HepG2 (cell line): ENCODE results near the gene CLCN2. TPM values are rescaled to one million over a fixed set of nuclear protein-coding genes. Genes with fewer than 3 reads are reported as not detected.

ENCODE experiments used
- ATAC-seq: fragments of 200-7000 bp; cut with Tn5 transposase; 3 replicates; pipeline ENCODE4 v1.9.1; 2020; ENCODE audit warnings: mild to moderate bottlenecking, moderate library complexity
- BruUV-seq: library from RNA; stranded (reverse); fragments of 400-500 nt; replicated peaks from 2 replicates; lab custom pipeline; 2021; lab: Mats Ljungman, UMichigan
- CTCF ChIA-PET: fragments of 300-600 bp; formaldehyde crosslinking; extraction: SDS; loops from one replicate; lab custom pipeline; 2021; ENCODE audit warnings: low total read pairs, inconsistent platforms, low intra/inter-chr PET ratio; lab: Yijun Ruan, JAX
- POLR2A ChIA-PET: fragments of 350-600 bp; sonication (Branson Sonifier 250); formaldehyde crosslinking; loops from one replicate; lab custom pipeline; 2020; ENCODE audit warnings: antibody characterized with exemption, inconsistent platforms; lab: Yijun Ruan, JAX
- DNase-seq: peaks from one replicate; pipeline ENCODE4 v3.0.0-alpha.2; 2015; ENCODE audit warnings: low spot score
- FAIRE-seq: peaks from 3 replicates; lab custom pipeline; 2011; peaks lifted over from hg19 to GRCh38; lab: Jason Lieb, UNC
- H2AFZ ChIP-seq: one replicate; pipeline ENCODE4 v1.6.1; 2011; ENCODE audit warnings: low read length, inconsistent platforms
- H3K27ac ChIP-seq: fragments of 300-600 bp; 3 replicates; pipeline ENCODE4 v1.8.0; 2011; ENCODE audit warnings: mixed run types, mild to moderate bottlenecking, mixed read lengths, low read length, inconsistent platforms; ENCODE audit not compliant: insufficient read depth; ENCODE audit errors: extremely low read length
- H3K27me3 ChIP-seq, 2 experiments: fragments of 200-600 bp in 1 of 2; 2 replicates in 1 of 2; 3 replicates in 1 of 2; pipeline versions ENCODE4 v1.6.0 to v1.8.0; 2011; ENCODE audit warnings: low read length in 2 of 2, mild to moderate bottlenecking in 2 of 2, moderate library complexity in 2 of 2, inconsistent platforms in 1 of 2; ENCODE audit not compliant: insufficient read depth in 2 of 2, control insufficient read depth in 1 of 2
- H3K36me3 ChIP-seq, 2 experiments: fragments of 200-600 bp in 1 of 2; replicated peaks in 1 of 2; 2 replicates in 1 of 2; 3 replicates in 1 of 2; pipeline versions ENCODE4 v1.5.1 to v1.8.0; 2011; ENCODE audit warnings: low read length in 2 of 2, inconsistent platforms in 1 of 2; ENCODE audit not compliant: insufficient read depth in 2 of 2, control insufficient read depth in 1 of 2
- H3K4me1 ChIP-seq: 2 replicates; pipeline ENCODE4 v1.5.1; 2012; ENCODE audit warnings: low read length, inconsistent platforms; ENCODE audit not compliant: insufficient read depth
- H3K4me2 ChIP-seq: 2 replicates; pipeline ENCODE4 v1.6.0; 2011; ENCODE audit warnings: low read depth, low read length, inconsistent platforms
- H3K4me3 ChIP-seq, 3 experiments: fragments of 200-600 bp in 1 of 3; sonication (generic), shearing (Covaris generic) in 1 of 3; replicated peaks in 1 of 3; 2 replicates each; pipeline ENCODE4 v1.5.1; 2011 to 2016; ENCODE audit warnings: low read length in 3 of 3, inconsistent platforms in 2 of 3, low read depth in 2 of 3, mild to moderate bottlenecking in 2 of 3, control low read depth in 1 of 3, mixed read lengths in 1 of 3; ENCODE audit not compliant: insufficient read depth in 1 of 3
- H3K79me2 ChIP-seq: one replicate; pipeline ENCODE4 v1.6.1; 2011; ENCODE audit warnings: low read length, inconsistent platforms; ENCODE audit not compliant: insufficient read depth
- H3K9ac ChIP-seq: 2 replicates; pipeline ENCODE4 v1.6.0; 2011; ENCODE audit warnings: mild to moderate bottlenecking, low read depth, low read length, inconsistent platforms; ENCODE audit not compliant: insufficient read depth
- H3K9me3 ChIP-seq: 2 replicates; pipeline ENCODE4 v1.5.1; 2012; ENCODE audit warnings: mild to moderate bottlenecking, low read length
- H4K20me1 ChIP-seq: 2 replicates; pipeline ENCODE4 v1.6.0; 2011; ENCODE audit warnings: inconsistent platforms, mild to moderate bottlenecking, low read length, moderate library complexity; ENCODE audit not compliant: insufficient read depth
- ARID3A ChIP-seq: IDR thresholded peaks from 2 replicates; pipeline ENCODE4 v1.6.1; 2012; ENCODE audit warnings: low read depth, low read length, improper control_type of control experiment
- BCL6 ChIP-seq: IDR thresholded peaks from 2 replicates; pipeline ENCODE4 v1.6.1; 2016; ENCODE audit warnings: missing genetic modification reagents, missing compliant biosample characterization
- MEF2D ChIP-seq: sonication (generic); formaldehyde crosslinking; IDR thresholded peaks from 2 replicates; pipeline ENCODE4 v1.5.1; 2020; ENCODE audit warnings: mild to moderate bottlenecking, missing genetic modification reagents
- ZBTB46 ChIP-seq: sonication (generic); formaldehyde crosslinking; IDR thresholded peaks from 2 replicates; pipeline ENCODE4 v1.4.0; 2020; ENCODE audit warnings: mild to moderate bottlenecking, missing genetic modification reagents, borderline replicate concordance
- ZNF407 ChIP-seq: sonication (generic); formaldehyde crosslinking; IDR thresholded peaks from one replicate; pipeline ENCODE4 v1.5.1; 2020; ENCODE audit warnings: mild to moderate bottlenecking, missing genetic modification reagents; ENCODE audit errors: not compliant biosample characterization
- ZNF678 ChIP-seq: sonication (generic); formaldehyde crosslinking; IDR thresholded peaks from 2 replicates; pipeline ENCODE4 v1.4.0; 2020; ENCODE audit warnings: mild to moderate bottlenecking, missing genetic modification reagents
- ZNF740 ChIP-seq: sonication (generic); formaldehyde crosslinking; IDR thresholded peaks from 2 replicates; pipeline ENCODE4 v1.4.0; 2020; ENCODE audit warnings: missing genetic modification reagents
- ZNF788 ChIP-seq: sonication (generic); formaldehyde crosslinking; IDR thresholded peaks from 2 replicates; pipeline ENCODE4 v1.5.0; 2020; ENCODE audit warnings: mild to moderate bottlenecking, missing genetic modification reagents, borderline replicate concordance
- WGBS: methylation state at CpG from one replicate; pipeline ENCODE4 v1.1.6; 2017; ENCODE audit warnings: low lambda C conversion rate; 5-methylcytosine and 5-hydroxymethylcytosine counted together
- in situ Hi-C: cut with HindIII; loops from 2 replicates; pipeline ENCODE4 v1.10.0; 2017; ENCODE audit warnings: low pct_unique_long_range_greater_than_20kb; ENCODE audit not compliant: extremely low pct_ligation_motif_present
- intact Hi-C: fragments of 100-400 bp; cut with micrococcal nuclease; formaldehyde crosslinking; loops from one replicate; pipeline ENCODE4 v1.10.0; 2022; ENCODE audit not compliant: unreplicated experiment
- polyA plus RNA-seq, 8 experiments: library from polyadenylated mRNA; depleted of rRNA in 3 of 8; stranded (reverse) in 7 of 8; unstranded in 1 of 8; fragments of >200 nt; fragmentation: Illumina TruSeq in 4 of 8; extraction: Trizol in 4 of 8; gene quantifications; 2 replicates each; pipeline versions ENCODE4 v1.2.1 to v1.2.3, GENCODE V29; 2011 to 2016; ENCODE audit warnings: low read depth in 4 of 8, missing spikeins in 1 of 8, mixed read lengths in 1 of 8; ENCODE audit not compliant: insufficient read depth in 1 of 8
- total RNA-seq, 5 experiments: library from RNA; depleted of rRNA; stranded (reverse); fragments of >200 nt; fragmentation: Illumina TruSeq; extraction: Trizol; gene quantifications; 2 replicates each; pipeline ENCODE4 v1.2.3, GENCODE V29; 2016; ENCODE audit warnings: low read depth in 1 of 5

CLCN2 gene
- total and polyA plus RNA-seq, 2 of the 13 experiments (the other 11 are each of a cell fraction or from before 2014, with no cell fraction given): 11.4 to 13.5 TPM

GRCh38 chr3:184354754-184355153, 6.7 kb downstream of the CLCN2 start (continued):
- TF ChIP-seq ARID3A: no peak
- no peak for TF ChIP-seq ZBTB46
- TF ChIP-seq BCL6: no peak

- no peaks in the 10 kb centered on the region for H3K27me3 ChIP-seq
- H4K20me1 ChIP-seq: no peaks in the 10 kb centered on the region
- H3K9me3 ChIP-seq: no peaks in the 10 kb centered on the region
- BruUV-seq: no TSS peak
- WGBS: 76% methylated on average over 13 of the region's 18 CpGs
- DNase-seq: peak; percentile 18
- H3K9ac ChIP-seq: no peak overlapping the region
- H3K27ac ChIP-seq: no peak overlapping the region
- intact Hi-C loops: no loop called here
- CTCF ChIA-PET: interaction anchor here (1.6 to 2.1 kb wide), 2 partner anchors 18 to 190 kb away, joined by 5 to 7 read pairs; no protein-coding TSS in a partner anchor
- no peak overlapping the region for H2AFZ ChIP-seq
- H3K36me3 ChIP-seq: peaks cover 15 to 59% of the 10 kb centered on the region in 2 experiments; a peak in 4 of 5 replicates
- H3K4me1 ChIP-seq: peaks cover 23% of the 10 kb centered on the region
- H3K4me2 ChIP-seq: no peak overlapping the region
- H3K79me2 ChIP-seq: no peaks in the 10 kb centered on the region
- ATAC-seq: peak; percentile 80
- FAIRE-seq: peak; percentile 37
- no peak overlapping the region for H3K4me3 ChIP-seq
- POLR2A ChIA-PET: interaction anchor here (1.3 kb wide), 1 partner anchor 8 kb away, joined by 5 read pairs; no protein-coding TSS in a partner anchor
- in situ Hi-C loops: loop anchor here (5.0 kb wide), 1 partner anchor 188 kb away; no protein-coding TSS in a partner anchor
- TF ChIP-seq MEF2D (CRISPR knock-in tag): no peak
- TF ChIP-seq ZNF678 (CRISPR knock-in tag): no peak
- TF ChIP-seq ZNF788 (CRISPR knock-in tag): no peak
- peak; percentile 95 for TF ChIP-seq ZNF740
- TF ChIP-seq ZNF407 (CRISPR knock-in tag): peak; percentile 22
These were observed 7.2 kb downstream of the CLCN2 start for GRCh38 chr3:184354121-184354728.
